ENCODE results near the gene STARD9.

STARD9 gene

DNA sequence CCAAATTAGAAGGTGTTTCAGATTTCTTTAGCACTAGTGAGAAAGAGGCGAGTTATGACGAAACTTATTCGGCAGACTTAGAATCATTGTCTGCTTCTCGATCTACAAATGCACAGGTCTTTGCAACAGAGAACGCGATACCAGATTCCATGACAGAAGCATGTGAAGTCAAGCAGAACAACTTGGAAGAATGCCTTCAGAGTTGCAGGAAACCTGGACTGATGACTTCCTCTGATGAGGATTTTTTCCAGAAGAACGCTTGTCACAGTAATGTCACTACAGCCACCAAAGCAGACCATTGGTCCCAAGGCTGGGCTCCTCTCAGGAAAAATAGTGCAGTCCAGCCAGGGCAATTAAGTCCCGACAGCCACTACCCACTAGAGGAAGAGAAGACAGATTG is 110.9 kb downstream of the STARD9 start:
- TF ChIP-seq POLR2AphosphoS5 (IDR thresholded peaks at IDR 0.05; ENCODE audit: low read depth, low read length), result no peak
- TF ChIP-seq SIN3A (IDR thresholded peaks at IDR 0.05; ENCODE audit: borderline replicate concordance, insufficient read depth, low read length), result no peak
- TF ChIP-seq FOXP2 (optimal IDR thresholded peaks at IDR 0.05; ENCODE audit: borderline replicate concordance, extremely low read depth, extremely low read length, insufficient read depth), result no peak
- no peak for TF ChIP-seq TAF1 (IDR thresholded peaks at IDR 0.05; ENCODE audit: borderline replicate concordance, insufficient read depth, low read length)
- TF ChIP-seq, protein P1, sequence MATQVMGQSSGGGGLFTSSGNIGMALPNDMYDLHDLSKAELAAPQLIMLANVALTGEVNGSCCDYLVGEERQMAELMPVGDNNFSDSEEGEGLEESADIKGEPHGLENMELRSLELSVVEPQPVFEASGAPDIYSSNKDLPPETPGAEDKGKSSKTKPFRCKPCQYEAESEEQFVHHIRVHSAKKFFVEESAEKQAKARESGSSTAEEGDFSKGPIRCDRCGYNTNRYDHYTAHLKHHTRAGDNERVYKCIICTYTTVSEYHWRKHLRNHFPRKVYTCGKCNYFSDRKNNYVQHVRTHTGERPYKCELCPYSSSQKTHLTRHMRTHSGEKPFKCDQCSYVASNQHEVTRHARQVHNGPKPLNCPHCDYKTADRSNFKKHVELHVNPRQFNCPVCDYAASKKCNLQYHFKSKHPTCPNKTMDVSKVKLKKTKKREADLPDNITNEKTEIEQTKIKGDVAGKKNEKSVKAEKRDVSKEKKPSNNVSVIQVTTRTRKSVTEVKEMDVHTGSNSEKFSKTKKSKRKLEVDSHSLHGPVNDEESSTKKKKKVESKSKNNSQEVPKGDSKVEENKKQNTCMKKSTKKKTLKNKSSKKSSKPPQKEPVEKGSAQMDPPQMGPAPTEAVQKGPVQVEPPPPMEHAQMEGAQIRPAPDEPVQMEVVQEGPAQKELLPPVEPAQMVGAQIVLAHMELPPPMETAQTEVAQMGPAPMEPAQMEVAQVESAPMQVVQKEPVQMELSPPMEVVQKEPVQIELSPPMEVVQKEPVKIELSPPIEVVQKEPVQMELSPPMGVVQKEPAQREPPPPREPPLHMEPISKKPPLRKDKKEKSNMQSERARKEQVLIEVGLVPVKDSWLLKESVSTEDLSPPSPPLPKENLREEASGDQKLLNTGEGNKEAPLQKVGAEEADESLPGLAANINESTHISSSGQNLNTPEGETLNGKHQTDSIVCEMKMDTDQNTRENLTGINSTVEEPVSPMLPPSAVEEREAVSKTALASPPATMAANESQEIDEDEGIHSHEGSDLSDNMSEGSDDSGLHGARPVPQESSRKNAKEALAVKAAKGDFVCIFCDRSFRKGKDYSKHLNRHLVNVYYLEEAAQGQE (IDR thresholded peaks at IDR 0.05; ENCODE audit: insufficient read depth in 1 of 2, low read depth in 2 of 2, low read length in 2 of 2), result no peak

DNA sequence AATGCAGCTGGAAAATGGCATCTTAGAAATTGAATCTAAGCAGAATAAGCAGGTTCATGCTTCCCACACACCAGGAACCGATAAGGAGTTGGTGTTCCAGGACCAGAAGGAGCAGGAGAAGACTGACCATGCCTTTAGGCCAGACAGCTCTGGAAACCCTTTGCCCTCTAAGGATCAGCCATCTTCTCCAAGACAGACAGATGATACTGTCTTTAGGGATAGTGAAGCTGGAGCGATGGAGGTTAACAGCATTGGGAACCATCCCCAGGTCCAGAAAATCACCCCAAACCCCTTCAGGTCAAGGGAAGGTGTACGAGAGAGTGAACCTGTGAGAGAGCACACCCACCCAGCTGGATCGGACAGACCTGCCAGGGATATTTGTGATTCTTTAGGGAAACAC is 112.3 kb downstream of the STARD9 start:
- TF ChIP-seq SIN3A (IDR thresholded peaks at IDR 0.05; ENCODE audit: borderline replicate concordance, insufficient read depth, low read length) (no peak), POLR2AphosphoS5 (IDR thresholded peaks at IDR 0.05; ENCODE audit: low read depth, low read length) (no peak), TAF1 (IDR thresholded peaks at IDR 0.05; ENCODE audit: borderline replicate concordance, insufficient read depth, low read length) (no peak), FOXP2 (optimal IDR thresholded peaks at IDR 0.05; ENCODE audit: borderline replicate concordance, extremely low read depth, extremely low read length, insufficient read depth) (no peak)
- TF ChIP-seq, protein P1 (IDR thresholded peaks at IDR 0.05; ENCODE audit: insufficient read depth in 1 of 2, low read depth in 2 of 2, low read length in 2 of 2), result no peak

DNA sequence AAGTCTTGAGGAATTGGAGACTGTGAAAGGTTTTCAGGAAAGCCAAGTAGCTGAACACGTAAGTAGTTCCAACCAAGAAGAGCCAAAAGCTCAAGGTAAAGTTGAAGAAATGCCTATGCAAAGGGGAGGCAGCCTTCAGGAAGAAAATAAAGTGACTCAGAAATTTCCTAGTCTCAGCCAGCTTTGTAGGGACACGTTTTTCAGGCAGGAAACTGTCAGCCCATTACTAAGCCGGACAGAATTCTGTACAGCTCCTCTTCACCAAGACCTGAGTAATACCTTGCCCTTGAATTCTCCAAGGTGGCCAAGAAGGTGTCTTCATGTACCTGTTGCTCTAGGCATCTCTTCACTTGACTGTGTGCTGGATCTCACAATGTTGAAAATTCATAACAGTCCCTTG is 112.9 kb downstream of the STARD9 start:
- TF ChIP-seq POLR2AphosphoS5 (IDR thresholded peaks at IDR 0.05; ENCODE audit: low read depth, low read length), result no peak
- no peak for TF ChIP-seq FOXP2 (optimal IDR thresholded peaks at IDR 0.05; ENCODE audit: borderline replicate concordance, extremely low read depth, extremely low read length, insufficient read depth)
- no peak for TF ChIP-seq SIN3A (IDR thresholded peaks at IDR 0.05; ENCODE audit: borderline replicate concordance, insufficient read depth, low read length)
- TF ChIP-seq, protein P1 (IDR thresholded peaks at IDR 0.05; ENCODE audit: insufficient read depth in 1 of 2, low read depth in 2 of 2, low read length in 2 of 2), result no peak
- TF ChIP-seq TAF1 (IDR thresholded peaks at IDR 0.05; ENCODE audit: borderline replicate concordance, insufficient read depth, low read length), result no peak

DNA sequence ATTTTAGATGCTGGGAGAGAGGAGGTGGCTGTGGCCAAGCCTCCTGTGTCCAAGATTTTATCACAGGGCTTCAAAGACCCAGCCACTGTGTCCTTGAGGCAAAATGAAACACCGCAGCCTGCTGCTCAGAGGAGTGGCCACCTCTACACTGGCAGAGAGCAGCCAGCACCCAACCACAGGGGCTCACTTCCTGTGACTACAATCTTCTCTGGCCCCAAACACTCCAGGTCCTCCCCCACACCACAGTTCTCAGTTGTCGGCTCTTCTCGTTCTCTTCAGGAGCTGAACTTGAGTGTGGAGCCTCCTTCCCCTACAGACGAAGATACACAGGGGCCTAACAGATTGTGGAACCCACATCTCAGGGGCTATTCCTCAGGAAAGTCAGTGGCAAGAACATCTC is 115.9 kb downstream of the STARD9 start:
- no peak for TF ChIP-seq POLR2AphosphoS5 (IDR thresholded peaks at IDR 0.05; ENCODE audit: low read depth, low read length)
- TF ChIP-seq SIN3A (IDR thresholded peaks at IDR 0.05; ENCODE audit: borderline replicate concordance, insufficient read depth, low read length), result no peak
- TF ChIP-seq, protein P1 (IDR thresholded peaks at IDR 0.05; ENCODE audit: insufficient read depth in 1 of 2, low read depth in 2 of 2, low read length in 2 of 2), result no peak
- TF ChIP-seq FOXP2 (optimal IDR thresholded peaks at IDR 0.05; ENCODE audit: borderline replicate concordance, extremely low read depth, extremely low read length, insufficient read depth), result no peak
- TF ChIP-seq TAF1 (IDR thresholded peaks at IDR 0.05; ENCODE audit: borderline replicate concordance, insufficient read depth, low read length), result no peak

DNA sequence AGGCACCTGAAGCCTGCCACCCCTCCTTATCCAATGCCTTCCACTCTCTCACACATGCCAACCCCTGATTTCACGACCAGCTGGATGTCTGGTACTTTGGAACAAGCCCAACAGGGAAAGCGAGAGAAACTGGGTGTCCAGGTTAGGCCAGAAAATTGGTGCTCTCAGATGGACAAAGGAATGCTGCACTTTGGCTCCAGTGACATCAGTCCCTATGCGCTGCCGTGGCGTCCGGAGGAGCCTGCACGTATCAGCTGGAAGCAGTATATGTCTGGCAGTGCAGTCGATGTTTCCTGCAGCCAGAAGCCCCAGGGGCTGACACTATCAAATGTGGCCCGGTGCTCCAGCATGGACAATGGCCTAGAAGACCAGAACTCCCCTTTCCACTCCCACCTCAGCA is 116.4 kb downstream of the STARD9 start:
- TF ChIP-seq, protein P1 (IDR thresholded peaks at IDR 0.05; ENCODE audit: insufficient read depth in 1 of 2, low read depth in 2 of 2, low read length in 2 of 2), result no peak
- no peak for TF ChIP-seq POLR2AphosphoS5 (IDR thresholded peaks at IDR 0.05; ENCODE audit: low read depth, low read length)
